Measurements from ENCODE around the gene LACTBL1. TPM values are rescaled to one million over a fixed set of nuclear protein-coding genes. Genes with fewer than 3 reads are reported as not detected.
"Not testable (repeated sequence)": the region's sequence is repeated elsewhere in the genome, so short reads cannot be mapped to it uniquely, and the experiment has no call there.

Gene LACTBL1
- total RNA-seq, 1 donor from 2014 or later = not detected

- TF ChIP-seq CTCF (conservative IDR thresholded peaks at IDR 0.05) = peak; percentile 43
- Mint-ChIP-seq H3K36me3 (peaks cover 18% of the 10 kb centered on the region), H3K4me3 (peak within 1 kb of the TSS; percentile 99), H3K27me3 (no peaks in the 10 kb centered on the region), H3K27ac (peak within 1 kb of the TSS; percentile 93), H3K4me1 (ENCODE audit: unreplicated experiment) (peaks cover 11% of the 10 kb centered on the region), H3K9me3 (no peaks in the 10 kb centered on the region)
- DNase-seq (ENCODE audit: extremely low spot score, unreplicated experiment) = peak; percentile 97
Observed at GRCh38 chr1:23019094-23019862, 46.6 kb upstream of the LACTBL1 start, which contains the start of gene KDM1A. Gene KDM1A (plus strand): TSS chr1:23019468. CDS start chr1:23019597, 129 bp downstream.

DNA sequence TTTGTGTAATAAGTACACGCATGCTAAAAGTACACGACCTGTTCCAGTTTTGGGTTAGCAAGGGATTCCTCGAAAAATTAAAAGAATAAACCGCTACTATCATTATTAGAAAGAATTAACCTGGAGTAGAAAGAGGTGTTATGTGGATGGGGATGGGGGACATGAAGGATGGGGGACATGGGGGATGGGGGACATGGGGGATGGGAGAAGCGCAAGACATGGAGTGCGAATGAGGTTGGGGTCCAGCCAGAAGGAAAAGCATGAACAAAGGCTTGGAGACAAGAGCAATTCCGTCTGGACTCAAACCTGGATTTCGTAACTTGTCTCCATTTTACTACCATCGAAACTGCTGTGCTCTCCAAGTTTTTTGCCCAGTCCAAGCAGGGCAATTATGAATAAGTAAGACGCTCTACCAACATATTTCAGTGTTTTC, 46.0 kb upstream of the LACTBL1 start:
- Mint-ChIP-seq H3K27ac (peak overlapping the region; percentile 93), H3K4me3 (peak overlapping the region; percentile 99), H3K36me3 (peaks cover 13% of the 10 kb centered on the region), H3K9me3 (no peaks in the 10 kb centered on the region), H3K27me3 (no peaks in the 10 kb centered on the region), H3K4me1 (ENCODE audit: unreplicated experiment) (peaks cover 11% of the 10 kb centered on the region)
- no peak for TF ChIP-seq CTCF (conservative IDR thresholded peaks at IDR 0.05)
- DNase-seq (ENCODE audit: extremely low spot score, unreplicated experiment) = no peak

DNA sequence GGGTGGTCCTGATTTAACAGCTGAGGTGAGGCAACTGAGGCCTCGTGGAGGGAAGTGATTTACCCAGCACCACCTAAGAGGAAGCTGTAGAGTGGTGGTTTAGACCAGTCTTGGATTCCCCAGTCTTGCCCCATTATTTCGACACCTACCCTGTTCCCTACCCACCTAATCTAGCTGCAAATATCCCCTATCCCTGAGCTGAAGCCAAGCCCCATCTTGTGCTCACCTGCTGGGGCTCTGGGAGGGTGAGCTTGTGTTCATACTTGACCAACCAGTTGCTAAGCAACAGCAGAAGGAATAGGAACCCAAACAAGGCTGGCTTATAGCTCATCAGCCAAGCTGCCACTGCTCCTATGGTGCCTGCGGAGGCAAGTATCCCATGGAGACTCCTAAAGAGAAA, 41.0 kb upstream of the LACTBL1 start:
- no peak overlapping the region for H3K27ac Mint-ChIP-seq
- no peak for DNase-seq (ENCODE audit: extremely low spot score, unreplicated experiment)
- no peaks in the 10 kb centered on the region for H3K27me3 Mint-ChIP-seq

GRCh38 chr1:23010025-23010424, 37.4 kb upstream of the LACTBL1 start:
- DNase-seq (ENCODE audit: extremely low spot score, unreplicated experiment); H3K9me3 Mint-ChIP-seq; H3K27ac Mint-ChIP-seq; H3K27me3 Mint-ChIP-seq; H3K4me1 Mint-ChIP-seq (ENCODE audit: unreplicated experiment); H3K36me3 Mint-ChIP-seq; H3K4me3 Mint-ChIP-seq: not testable (repeated sequence)

More for the DNA sequence above, 41.0 kb upstream of the LACTBL1 start:
- Mint-ChIP-seq H3K9me3 (no peaks in the 10 kb centered on the region), H3K36me3 (no peaks in the 10 kb centered on the region), H3K4me3 (no peak overlapping the region), H3K4me1 (ENCODE audit: unreplicated experiment) (no peaks in the 10 kb centered on the region)
- no peak for TF ChIP-seq CTCF (conservative IDR thresholded peaks at IDR 0.05)

DNA sequence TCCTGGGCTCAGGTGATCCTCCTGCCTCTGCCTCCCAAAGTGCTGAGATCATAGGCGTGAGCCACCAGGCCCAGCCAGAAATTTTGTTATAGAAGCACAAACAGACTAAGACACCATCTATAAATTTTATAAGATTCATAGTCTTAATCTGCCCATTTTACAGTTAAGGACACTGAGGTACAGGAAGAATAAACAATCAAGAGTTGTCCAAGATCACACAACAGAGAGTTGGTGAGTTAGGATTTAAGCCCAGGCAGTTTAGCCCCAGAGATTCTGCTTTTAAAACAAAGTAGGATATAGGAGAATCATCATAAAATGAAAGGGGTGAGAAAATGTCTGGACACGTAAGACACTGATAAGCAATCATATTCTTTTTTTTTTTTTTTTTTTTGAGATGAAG, 36.2 kb upstream of the LACTBL1 start:
- Mint-ChIP-seq H3K4me3 (no peak overlapping the region), H3K36me3 (no peaks in the 10 kb centered on the region), H3K27me3 (peaks cover under 1% of the 10 kb centered on the region), H3K27ac (no peak overlapping the region), H3K9me3 (no peaks in the 10 kb centered on the region), H3K4me1 (ENCODE audit: unreplicated experiment) (no peaks in the 10 kb centered on the region)
- no peak for TF ChIP-seq CTCF (conservative IDR thresholded peaks at IDR 0.05)
- DNase-seq (ENCODE audit: extremely low spot score, unreplicated experiment) = no peak

GRCh38 chr1:23007106-23007505, 34.4 kb upstream of the LACTBL1 start:
- Mint-ChIP-seq H3K27me3 (peaks cover 3% of the 10 kb centered on the region), H3K4me3 (no peak overlapping the region), H3K4me1 (ENCODE audit: unreplicated experiment) (no peaks in the 10 kb centered on the region), H3K36me3 (no peaks in the 10 kb centered on the region), H3K27ac (no peak overlapping the region), H3K9me3 (no peaks in the 10 kb centered on the region)
- TF ChIP-seq CTCF (conservative IDR thresholded peaks at IDR 0.05) = no peak
- no peak for DNase-seq (ENCODE audit: extremely low spot score, unreplicated experiment)

- H3K36me3 Mint-ChIP-seq; DNase-seq (ENCODE audit: extremely low spot score, unreplicated experiment); H3K27me3 Mint-ChIP-seq; H3K27ac Mint-ChIP-seq; H3K4me1 Mint-ChIP-seq (ENCODE audit: unreplicated experiment); H3K4me3 Mint-ChIP-seq; H3K9me3 Mint-ChIP-seq: not testable (repeated sequence)
Observed at GRCh38 chr1:23004769-23005168, 32.1 kb upstream of the LACTBL1 start.
